Transverse colon (tissue), 3 donors: ENCODE data around the gene TPH2.

Experiments
- EP300 ChIP-seq: sonication (generic); formaldehyde crosslinking; IDR thresholded peaks from one replicate; pipeline ENCODE4 v1.6.1; 2017; ENCODE audit warnings: antibody characterized with exemption, low read depth
- POLR2A ChIP-seq: fragments of 450-650 bp; IDR thresholded peaks from one replicate; pipeline ENCODE4 v1.6.1; 2016; ENCODE audit warnings: antibody characterized with exemption, mild to moderate bottlenecking, moderate library complexity
- TF ChIP-seq, protein P1 (sequence below), 5 experiments: fragments of 200-600 bp in 3 of 5; fragments of 450-650 bp in 2 of 5; sonication (generic) in 3 of 5; IDR thresholded peaks; 1 replicate in 2 of 5; 2 replicates in 3 of 5; pipeline ENCODE4 v1.5.1; 2016 to 2017; ENCODE audit warnings: antibody characterized with exemption in 5 of 5, inconsistent platforms in 3 of 5, mild to moderate bottlenecking in 2 of 5, moderate library complexity in 1 of 5

DNA sequence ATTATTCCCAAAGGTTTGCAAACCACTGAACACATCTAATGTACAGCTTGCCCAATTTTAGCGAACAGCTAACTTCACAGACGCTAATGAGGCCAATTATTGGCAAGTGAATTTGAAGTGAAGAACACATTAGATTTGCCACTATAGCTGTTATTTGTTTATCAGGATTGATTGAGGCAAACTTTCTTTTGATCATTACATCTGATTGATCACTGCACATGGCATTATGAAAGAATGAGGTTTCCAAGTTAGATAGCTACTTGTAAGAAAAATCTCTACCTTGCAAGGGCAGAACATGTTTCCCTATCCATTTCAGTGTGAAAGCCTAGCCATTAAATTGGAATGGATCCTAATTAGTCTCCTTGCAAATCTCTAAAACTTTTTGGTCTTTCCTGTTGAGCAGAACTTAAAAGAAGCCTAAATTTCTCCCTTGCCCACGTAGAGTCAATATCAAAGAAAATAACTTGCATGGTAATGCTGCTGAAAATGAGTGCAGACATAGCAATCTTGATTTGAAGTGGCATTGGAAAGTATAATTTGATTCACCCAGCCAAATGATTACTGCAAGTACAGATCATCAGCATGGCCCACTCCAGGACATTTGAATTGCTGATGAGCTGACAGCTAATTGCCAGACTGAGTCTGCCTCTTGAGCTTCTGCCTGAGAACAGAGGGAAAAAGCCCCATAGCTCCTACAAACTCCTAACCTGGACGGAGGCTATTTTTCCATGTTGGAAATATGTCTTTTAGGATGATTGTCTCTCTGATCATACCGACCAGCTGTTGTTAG is 98.6 kb downstream of the TPH2 start:
- no peak for TF ChIP-seq POLR2A
- TF ChIP-seq, protein P1, sequence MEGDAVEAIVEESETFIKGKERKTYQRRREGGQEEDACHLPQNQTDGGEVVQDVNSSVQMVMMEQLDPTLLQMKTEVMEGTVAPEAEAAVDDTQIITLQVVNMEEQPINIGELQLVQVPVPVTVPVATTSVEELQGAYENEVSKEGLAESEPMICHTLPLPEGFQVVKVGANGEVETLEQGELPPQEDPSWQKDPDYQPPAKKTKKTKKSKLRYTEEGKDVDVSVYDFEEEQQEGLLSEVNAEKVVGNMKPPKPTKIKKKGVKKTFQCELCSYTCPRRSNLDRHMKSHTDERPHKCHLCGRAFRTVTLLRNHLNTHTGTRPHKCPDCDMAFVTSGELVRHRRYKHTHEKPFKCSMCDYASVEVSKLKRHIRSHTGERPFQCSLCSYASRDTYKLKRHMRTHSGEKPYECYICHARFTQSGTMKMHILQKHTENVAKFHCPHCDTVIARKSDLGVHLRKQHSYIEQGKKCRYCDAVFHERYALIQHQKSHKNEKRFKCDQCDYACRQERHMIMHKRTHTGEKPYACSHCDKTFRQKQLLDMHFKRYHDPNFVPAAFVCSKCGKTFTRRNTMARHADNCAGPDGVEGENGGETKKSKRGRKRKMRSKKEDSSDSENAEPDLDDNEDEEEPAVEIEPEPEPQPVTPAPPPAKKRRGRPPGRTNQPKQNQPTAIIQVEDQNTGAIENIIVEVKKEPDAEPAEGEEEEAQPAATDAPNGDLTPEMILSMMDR (IDR thresholded peaks at IDR 0.05): no peak
- no peak for TF ChIP-seq EP300
